H1 (cell line): ENCODE data around the gene GGN. TPM values are rescaled to one million over a fixed set of nuclear protein-coding genes. Genes with fewer than 3 reads are reported as not detected.

Source experiments
- CTCF ChIA-PET: fragments of 300-600 bp; sonication (Branson Sonifier 250); formaldehyde crosslinking; loops from one replicate; lab custom pipeline; 2021; ENCODE audit not compliant: partially characterized antibody; lab: Charles Lee
- POLR2A ChIA-PET: fragments of 300-600 bp; sonication (Branson Sonifier 250); formaldehyde crosslinking; loops from one replicate; lab custom pipeline; 2021; ENCODE audit warnings: inconsistent platforms; ENCODE audit not compliant: partially characterized antibody; lab: Charles Lee
- DNase-seq, 2 experiments: peaks; one replicate each; pipeline versions ENCODE4 v3.0.0 to v3.0.0-alpha.2; 2010 to 2022; ENCODE audit warnings: low spot score in 2 of 2, low read depth in 1 of 2, mixed read lengths in 1 of 2
- FAIRE-seq: peaks from 2 replicates; lab custom pipeline; 2011; peaks lifted over from hg19 to GRCh38; lab: Jason Lieb, UNC
- H2AFZ ChIP-seq: 2 replicates; pipeline ENCODE4 v1.8.1; 2012; ENCODE audit warnings: low read length, inconsistent platforms
- H2AK5ac ChIP-seq: 2 replicates; pipeline ENCODE4 v1.6.1; 2013; ENCODE audit warnings: low read depth, low read length
- H2BK120ac ChIP-seq: replicated peaks from 2 replicates; pipeline ENCODE3; 2013; ENCODE audit warnings: low read depth, low read length, inconsistent platforms
- H2BK12ac ChIP-seq: 2 replicates; pipeline ENCODE4 v1.6.1; 2013; ENCODE audit warnings: low read depth, low read length
- H2BK15ac ChIP-seq: 2 replicates; pipeline ENCODE4 v1.6.1; 2013; ENCODE audit warnings: low read length
- H2BK20ac ChIP-seq: 2 replicates; pipeline ENCODE4 v1.6.1; 2013; ENCODE audit warnings: low read length
- H2BK5ac ChIP-seq: 2 replicates; pipeline ENCODE4 v1.6.1; 2013; ENCODE audit warnings: low read depth, low read length
- H3K14ac ChIP-seq: 2 replicates; pipeline ENCODE4 v1.6.1; 2013; ENCODE audit warnings: inconsistent platforms; ENCODE audit not compliant: insufficient read length
- H3K18ac ChIP-seq: 2 replicates; pipeline ENCODE4 v1.6.1; 2013; ENCODE audit warnings: low read length; ENCODE audit errors: extremely low read depth
- H3K23ac ChIP-seq: 2 replicates; pipeline ENCODE4 v1.6.1; 2013; ENCODE audit warnings: inconsistent platforms; ENCODE audit not compliant: insufficient read length
- H3K23me2 ChIP-seq: 2 replicates; pipeline ENCODE4 v1.6.1; 2013; ENCODE audit warnings: low read depth, low read length
- H3K27ac ChIP-seq: 2 replicates; pipeline ENCODE4 v1.6.1; 2011; ENCODE audit warnings: low read depth, low read length, inconsistent platforms
- H3K27me3 ChIP-seq, 4 experiments: replicated peaks in 1 of 4; 1 replicate in 1 of 4; 2 replicates in 3 of 4; pipeline versions ENCODE4 v1.6.1 to v1.8.1; 2011 to 2013; ENCODE audit warnings: low read length in 3 of 4, mild to moderate bottlenecking in 3 of 4, inconsistent platforms in 2 of 4, mixed read lengths in 2 of 4, moderate library complexity in 1 of 4; ENCODE audit not compliant: control insufficient read depth in 3 of 4, insufficient read depth in 3 of 4; ENCODE audit errors: extremely low read depth in 1 of 4
- H3K36me3 ChIP-seq, 4 experiments: 2 replicates each; pipeline versions ENCODE4 v1.6.1 to v1.8.1; 2011 to 2013; ENCODE audit warnings: mild to moderate bottlenecking in 4 of 4, low read length in 3 of 4, moderate library complexity in 2 of 4, control low read depth in 1 of 4, inconsistent platforms in 1 of 4; ENCODE audit not compliant: insufficient read depth in 4 of 4, control insufficient read depth in 2 of 4
- H3K4ac ChIP-seq: replicated peaks from 2 replicates; pipeline ENCODE3; 2013; ENCODE audit warnings: low read length, low read depth, mixed read lengths, inconsistent platforms; ENCODE audit not compliant: insufficient read length
- H3K4me1 ChIP-seq, 4 experiments: replicated peaks in 1 of 4; 1 replicate in 1 of 4; 2 replicates in 3 of 4; pipeline versions ENCODE4 v1.6.1 to v1.8.1; 2011 to 2013; ENCODE audit warnings: low read length in 3 of 4, inconsistent platforms in 2 of 4, mixed read lengths in 1 of 4; ENCODE audit not compliant: insufficient read depth in 4 of 4, control insufficient read depth in 3 of 4
- H3K4me2 ChIP-seq, 2 experiments: 2 replicates each; pipeline versions ENCODE4 v1.6.1 to v1.8.1; 2011 to 2013; ENCODE audit warnings: low read depth in 2 of 2, low read length in 2 of 2, control low read depth in 1 of 2, inconsistent platforms in 1 of 2, mild to moderate bottlenecking in 1 of 2; ENCODE audit not compliant: insufficient read depth in 1 of 2
- H3K4me3 ChIP-seq, 4 experiments: fragments of 200-600, 300-600 bp in 1 of 4; sonication (generic), shearing (Covaris generic), sonication (Bioruptor Twin) in 1 of 4; 2 replicates each; pipeline versions ENCODE4 v1.5.1 to v1.8.1; 2011 to 2016; ENCODE audit warnings: low read length in 4 of 4, low read depth in 3 of 4, control low read depth in 2 of 4, inconsistent platforms in 2 of 4, mild to moderate bottlenecking in 2 of 4, mixed read lengths in 1 of 4, moderate library complexity in 1 of 4; ENCODE audit not compliant: insufficient read depth in 2 of 4; ENCODE audit errors: extremely low read depth in 1 of 4
- H3K56ac ChIP-seq: replicated peaks from 2 replicates; pipeline ENCODE3; 2013; ENCODE audit warnings: low read depth, mild to moderate bottlenecking, mixed read lengths, low read length, inconsistent platforms; ENCODE audit not compliant: insufficient read length
- H3K79me1 ChIP-seq: 2 replicates; pipeline ENCODE4 v1.6.1; 2013; ENCODE audit warnings: low read depth, low read length, control low read depth
- H3K79me2 ChIP-seq, 2 experiments: 2 replicates each; pipeline versions ENCODE4 v1.6.1 to v1.8.1; 2012 to 2013; ENCODE audit warnings: low read length in 2 of 2, mild to moderate bottlenecking in 2 of 2, inconsistent platforms in 1 of 2; ENCODE audit not compliant: insufficient read depth in 2 of 2, control insufficient read depth in 1 of 2
- H3K9ac ChIP-seq, 4 experiments: replicated peaks in 1 of 4; 1 replicate in 1 of 4; 2 replicates in 3 of 4; pipeline versions ENCODE4 v1.6.1 to v1.8.1; 2011 to 2013; ENCODE audit warnings: low read depth in 3 of 4, low read length in 3 of 4, control low read depth in 2 of 4, mild to moderate bottlenecking in 2 of 4, moderate library complexity in 2 of 4, inconsistent platforms in 1 of 4; ENCODE audit errors: extremely low read depth in 1 of 4
- H3K9me3 ChIP-seq, 2 experiments: 2 replicates each; pipeline versions ENCODE4 v1.6.1 to v1.8.1; 2012 to 2013; ENCODE audit warnings: mild to moderate bottlenecking in 2 of 2, moderate library complexity in 2 of 2, control low read depth in 1 of 2, inconsistent platforms in 1 of 2, low read depth in 1 of 2, low read length in 1 of 2, mixed read lengths in 1 of 2; ENCODE audit not compliant: insufficient read depth in 2 of 2
- H4K20me1 ChIP-seq, 2 experiments: replicated peaks in 1 of 2; 2 replicates each; pipeline versions ENCODE3 to v1.8.1; 2011 to 2013; ENCODE audit warnings: inconsistent platforms in 2 of 2, low read length in 2 of 2, mild to moderate bottlenecking in 1 of 2; ENCODE audit not compliant: insufficient read depth in 2 of 2, control insufficient read depth in 1 of 2
- H4K5ac ChIP-seq: 2 replicates; pipeline ENCODE4 v1.6.1; 2013; ENCODE audit warnings: low read length, low read depth, mixed read lengths, inconsistent platforms; ENCODE audit not compliant: insufficient read length
- H4K8ac ChIP-seq: 2 replicates; pipeline ENCODE4 v1.8.0; 2013; ENCODE audit warnings: mild to moderate bottlenecking, moderate library complexity, low read length, inconsistent platforms; ENCODE audit not compliant: insufficient read depth; ENCODE audit errors: extremely low read depth
- H4K91ac ChIP-seq: replicated peaks from 2 replicates; pipeline ENCODE3; 2013; ENCODE audit warnings: low read length, mixed read lengths, inconsistent platforms; ENCODE audit not compliant: insufficient read length
- BCL11A ChIP-seq, 2 experiments: IDR thresholded peaks; one replicate each; pipeline ENCODE4 v1.6.1; 2011; ENCODE audit warnings: low read depth in 2 of 2, low read length in 2 of 2, mild to moderate bottlenecking in 2 of 2
- EZH2 ChIP-seq: fragments of 200-600 bp; sonication (generic); IDR thresholded peaks from 2 replicates; pipeline ENCODE4 v1.7.1; 2012; ENCODE audit warnings: low read depth, mild to moderate bottlenecking, moderate library complexity, low read length, inconsistent platforms; ENCODE audit not compliant: severe bottlenecking
- JUND ChIP-seq: IDR thresholded peaks from 2 replicates; pipeline ENCODE4 v1.6.1; 2011; ENCODE audit warnings: mild to moderate bottlenecking, improper control_type of control experiment, low read length
- KDM4A ChIP-seq: IDR thresholded peaks from one replicate; pipeline ENCODE4 v1.7.1; 2012; ENCODE audit warnings: low read depth, mild to moderate bottlenecking, moderate library complexity, low read length, inconsistent platforms; ENCODE audit not compliant: severe bottlenecking
- POLR2A ChIP-seq, 2 experiments: IDR thresholded peaks; 1 replicate in 1 of 2; 2 replicates in 1 of 2; pipeline ENCODE4 v1.6.1; 2011; ENCODE audit warnings: low read depth in 2 of 2, low read length in 2 of 2, mild to moderate bottlenecking in 2 of 2; ENCODE audit errors: control extremely low read depth in 1 of 2
- POLR2AphosphoS5 ChIP-seq: IDR thresholded peaks from 2 replicates; pipeline ENCODE4 v1.6.1; 2011; ENCODE audit warnings: low read depth, low read length
- RAD21 ChIP-seq, 2 experiments: IDR thresholded peaks in 1 of 2; conservative IDR thresholded peaks in 1 of 2; 2 replicates each; pipeline ENCODE4 v1.6.1; 2011; ENCODE audit warnings: low read depth in 2 of 2, low read length in 2 of 2, improper control_type of control experiment in 1 of 2, inconsistent platforms in 1 of 2, mild to moderate bottlenecking in 1 of 2, moderate library complexity in 1 of 2
- SP2 ChIP-seq: IDR thresholded peaks from 2 replicates; pipeline ENCODE4 v1.6.1; 2012; ENCODE audit warnings: mild to moderate bottlenecking, low read length, inconsistent platforms
- TAF1 ChIP-seq: IDR thresholded peaks from 2 replicates; pipeline ENCODE4 v1.6.1; 2011; ENCODE audit warnings: mild to moderate bottlenecking, low read depth, low read length
- USF2 ChIP-seq: IDR thresholded peaks from 2 replicates; pipeline ENCODE4 v1.6.1; 2011; ENCODE audit warnings: low read length, improper control_type of control experiment
- WGBS, 2 experiments: shearing (Covaris generic) in 1 of 2; methylation state at CpG; one replicate each; pipeline versions ENCODE4 v1.1.6 to v1.1.7; 2013 to 2015; ENCODE audit warnings: low lambda C conversion rate in 2 of 2, mixed read lengths in 2 of 2, inconsistent platforms in 1 of 2, low coverage in 1 of 2, missing lambda C conversion rate in 1 of 2; ENCODE audit not compliant: insufficient replicate concordance in 2 of 2, insufficient coverage in 1 of 2, insufficient read length in 1 of 2; ENCODE audit errors: extremely low coverage in 1 of 2, missing lambda C conversion rate in 1 of 2; 5-methylcytosine and 5-hydroxymethylcytosine counted together
- polyA plus RNA-seq, 7 experiments: library from polyadenylated mRNA; depleted of rRNA in 3 of 7; stranded (reverse) in 5 of 7; unstranded in 2 of 7; fragments of >200 nt in 5 of 7; fragments of 200-250 nt in 2 of 7; gene quantifications; 1 replicate in 5 of 7; 2 replicates in 1 of 7; 4 replicates in 1 of 7; pipeline versions ENCODE4 v1.2.1 to v1.2.3, GENCODE V29; 2011 to 2013; ENCODE audit warnings: missing spikeins in 2 of 7, mixed read lengths in 2 of 7
- total RNA-seq: library from RNA; stranded (reverse); fragmentation: NEBNext Ultra II Directional; extraction: Animal tissue kit (Norgen Biotek cat#: 25700); gene quantifications from 2 replicates; pipeline ENCODE4 v1.2.1, GENCODE V29; 2021
- TF ChIP-seq, protein P1 (sequence below): IDR thresholded peaks from 2 replicates; pipeline ENCODE4 v1.6.1; 2012; ENCODE audit warnings: inconsistent platforms
- TF ChIP-seq, protein P2 (sequence below): IDR thresholded peaks from 2 replicates; pipeline ENCODE4 v1.6.1; 2012; ENCODE audit warnings: inconsistent platforms

GGN gene
- total and polyA plus RNA-seq, 2 of the 8 experiments (the other 6 are each of a cell fraction or from before 2014, with no cell fraction given): 0.47 to 1.2 TPM

DNA sequence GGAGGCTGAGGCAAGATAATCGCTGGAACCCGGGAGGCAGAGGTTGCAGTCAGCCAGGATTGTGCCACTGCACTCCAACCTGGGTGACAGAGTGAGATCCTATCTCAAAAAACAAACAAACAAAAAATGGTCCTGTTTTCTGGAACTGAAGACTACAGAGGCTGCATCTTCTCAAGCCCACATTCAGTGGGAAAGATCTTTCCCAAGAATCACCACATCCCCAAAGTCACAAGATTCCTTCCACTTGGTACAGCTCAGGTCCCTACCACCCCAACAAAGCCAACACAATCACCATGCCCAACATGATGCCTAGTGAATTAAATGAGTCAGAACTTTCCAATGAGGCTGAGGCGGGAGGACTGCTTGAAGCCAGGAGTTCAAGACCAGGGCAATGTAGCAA lies 37.0 kb downstream of the GGN start:
- H3K79me2 ChIP-seq: no peaks in the 10 kb centered on the region
- ChIA-PET POLR2A (interaction anchor here (0.5 to 1.6 kb wide), 2 partner anchors 13 to 829 kb away, joined by 3 to 6 read pairs; no protein-coding TSS in a partner anchor), CTCF (interaction anchor here (0.7 to 3.7 kb wide), 4 partner anchors 10 to 208 kb away, joined by 4 to 14 read pairs (median 6); no protein-coding TSS in a partner anchor)
- no peaks in the 10 kb centered on the region for H3K4me1 ChIP-seq
- no peak overlapping the region for H3K14ac ChIP-seq
- H3K9me3 ChIP-seq: no peaks in the 10 kb centered on the region
- FAIRE-seq: no peak
- H4K91ac ChIP-seq: no peak overlapping the region
- no peak overlapping the region for H4K5ac ChIP-seq
- no peaks in the 10 kb centered on the region for H3K27me3 ChIP-seq
- no peak overlapping the region for H3K23ac ChIP-seq
- H3K27ac ChIP-seq: no peak overlapping the region
- H2AFZ ChIP-seq: no peak overlapping the region
- H2BK15ac ChIP-seq: no peak overlapping the region
- 0 out of 2 replicates have a peak overlapping the region, but pooled peaks have one; percentile 33 for H2AK5ac ChIP-seq
- H3K56ac ChIP-seq: no peak overlapping the region
- no peak overlapping the region for H3K18ac ChIP-seq
- H2BK12ac ChIP-seq: no peak overlapping the region
- no peak overlapping the region for H2BK20ac ChIP-seq
- no peak overlapping the region for H3K9ac ChIP-seq
- H3K4ac ChIP-seq: no peak overlapping the region
- no peak overlapping the region for H4K8ac ChIP-seq
- no peak overlapping the region for H2BK5ac ChIP-seq
- 93% methylated on average over 3 of the region's 3 CpGs; no CpG with 5 or more reads in 1 of the 2 experiments for WGBS, 2 experiments
- no peak for DNase-seq
- no peak overlapping the region for H3K4me2 ChIP-seq
- no peaks in the 10 kb centered on the region for H3K23me2 ChIP-seq
- no peaks in the 10 kb centered on the region for H4K20me1 ChIP-seq
- no peaks in the 10 kb centered on the region for H3K36me3 ChIP-seq
- no peak overlapping the region for H3K4me3 ChIP-seq
- H3K79me1 ChIP-seq: no peaks in the 10 kb centered on the region
- no peak overlapping the region for H2BK120ac ChIP-seq
- TF ChIP-seq, protein P1, sequence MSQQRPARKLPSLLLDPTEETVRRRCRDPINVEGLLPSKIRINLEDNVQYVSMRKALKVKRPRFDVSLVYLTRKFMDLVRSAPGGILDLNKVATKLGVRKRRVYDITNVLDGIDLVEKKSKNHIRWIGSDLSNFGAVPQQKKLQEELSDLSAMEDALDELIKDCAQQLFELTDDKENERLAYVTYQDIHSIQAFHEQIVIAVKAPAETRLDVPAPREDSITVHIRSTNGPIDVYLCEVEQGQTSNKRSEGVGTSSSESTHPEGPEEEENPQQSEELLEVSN: no peak
- no peak for TF ChIP-seq POLR2A (IDR thresholded peaks at IDR 0.05; ENCODE audit: control extremely low read depth in 1 of 2, low read depth in 2 of 2, low read length in 2 of 2)
- TF ChIP-seq RAD21 (IDR thresholded peaks at IDR 0.05 in 1 of 2, conservative IDR thresholded peaks at IDR 0.05 in 1 of 2; ENCODE audit: low read depth in 2 of 2, low read length in 2 of 2): no peak
- no peak for TF ChIP-seq EZH2
- TF ChIP-seq KDM4A: no peak
- TF ChIP-seq BCL11A (IDR thresholded peaks at IDR 0.05; ENCODE audit: low read depth in 2 of 2, low read length in 2 of 2): no peak
- TF ChIP-seq, protein P2, sequence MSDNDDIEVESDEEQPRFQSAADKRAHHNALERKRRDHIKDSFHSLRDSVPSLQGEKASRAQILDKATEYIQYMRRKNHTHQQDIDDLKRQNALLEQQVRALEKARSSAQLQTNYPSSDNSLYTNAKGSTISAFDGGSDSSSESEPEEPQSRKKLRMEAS: no peak
- TF ChIP-seq POLR2AphosphoS5: no peak
- no peak for TF ChIP-seq USF2
- no peak for TF ChIP-seq TAF1
- no peak for TF ChIP-seq SP2
- no peak for TF ChIP-seq JUND
